HCT116 (cell line): ENCODE measurements around the gene CCDC80. TPM values are rescaled to one million over a fixed set of nuclear protein-coding genes. Genes with fewer than 3 reads are reported as not detected.

Source experiments
- ATAC-seq: fragments of 200-7000 bp; cut with Tn5 transposase; 2 replicates; pipeline ENCODE4 v1.9.1; 2020; ENCODE audit warnings: mild to moderate bottlenecking, moderate library complexity
- BruUV-seq: library from RNA; stranded (reverse); fragments of 400-500 nt; replicated peaks from 2 replicates; lab custom pipeline; 2021; lab: Mats Ljungman, UMichigan
- CTCF ChIA-PET: fragments of 300-600 bp; sonication (Branson Sonifier 250); formaldehyde crosslinking; loops from one replicate; lab custom pipeline; 2021; ENCODE audit warnings: antibody characterized with exemption; lab: Charles Lee
- POLR2A ChIA-PET: fragments of 300-600, 350-600 bp; sonication (Branson Sonifier 250); formaldehyde crosslinking; loops from one replicate; lab custom pipeline; 2021; ENCODE audit warnings: antibody characterized with exemption; lab: Charles Lee
- RAD21 ChIA-PET, 2 experiments: fragments of 300-600 bp; sonication (Branson Sonifier 250); formaldehyde crosslinking; loops; one replicate each; lab custom pipeline; 2023; ENCODE audit warnings: low total read pairs in 2 of 2; ENCODE audit not compliant: uncharacterized antibody in 2 of 2, unreplicated experiment in 2 of 2, low non-redundant PET in 1 of 2; lab: Charles Lee
- DNase-seq: peaks from one replicate; pipeline ENCODE4 v3.0.0-alpha.2; 2010; ENCODE audit warnings: low read depth, low spot score
- H2AFZ ChIP-seq: fragments of 200-600 bp; shearing (Covaris generic), sonication (generic); 2 replicates; pipeline ENCODE4 v1.6.1; 2017; ENCODE audit warnings: low read depth, mixed run types, mixed read lengths, antibody characterized with exemption, low read length; ENCODE audit not compliant: poor library complexity, severe bottlenecking
- H3K27ac ChIP-seq: 2 replicates; pipeline ENCODE4 v1.5.1; 2012; ENCODE audit warnings: low read depth, low read length
- H3K27me3 ChIP-seq: fragments of 200-600 bp; sonication (generic); 2 replicates; pipeline ENCODE4 v1.6.1; 2016; ENCODE audit warnings: mixed run types, low read length, mixed read lengths; ENCODE audit not compliant: insufficient read depth
- H3K36me3 ChIP-seq, 2 experiments: fragments of 200-500 bp in 1 of 2; fragments of 200-600 bp in 1 of 2; sonication (Bioruptor generic) in 1 of 2; sonication (generic) in 1 of 2; 2 replicates each; pipeline versions ENCODE4 v1.5.1 to v1.6.1; 2014 to 2016; ENCODE audit warnings: low read length in 2 of 2, inconsistent platforms in 1 of 2, mixed read lengths in 1 of 2, mixed run types in 1 of 2; ENCODE audit not compliant: insufficient read depth in 2 of 2, control insufficient read depth in 1 of 2
- H3K4me1 ChIP-seq, 2 experiments: fragments of 200-600 bp in 1 of 2; sonication (generic) in 1 of 2; 2 replicates each; pipeline versions ENCODE4 v1.5.1 to v1.6.1; 2012 to 2017; ENCODE audit warnings: low read length in 2 of 2, inconsistent platforms in 1 of 2, mild to moderate bottlenecking in 1 of 2, mixed read lengths in 1 of 2, mixed run types in 1 of 2, moderate library complexity in 1 of 2; ENCODE audit not compliant: insufficient read depth in 2 of 2, control insufficient read depth in 1 of 2
- H3K4me2 ChIP-seq: fragments of 200-600 bp; sonication (generic); 2 replicates; pipeline ENCODE4 v1.6.1; 2017; ENCODE audit warnings: mixed run types, low read length, mixed read lengths
- H3K4me3 ChIP-seq, 2 experiments: fragments of 200-600 bp in 1 of 2; sonication (generic) in 1 of 2; replicated peaks in 1 of 2; 2 replicates each; pipeline ENCODE4 v1.5.1; 2011 to 2016; ENCODE audit warnings: low read length in 2 of 2, control low read depth in 1 of 2, low read depth in 1 of 2, mild to moderate bottlenecking in 1 of 2, mixed read lengths in 1 of 2, mixed run types in 1 of 2
- H3K79me2 ChIP-seq: fragments of 200-600 bp; sonication (generic); 2 replicates; pipeline ENCODE4 v1.6.1; 2017; ENCODE audit warnings: mild to moderate bottlenecking, mixed run types, low read length, moderate library complexity, mixed read lengths; ENCODE audit not compliant: insufficient read depth
- H3K9ac ChIP-seq: fragments of 200-600 bp; sonication (generic); 2 replicates; pipeline ENCODE4 v1.6.1; 2016; ENCODE audit warnings: low read length, mixed read lengths
- H3K9me2 ChIP-seq: fragments of 200-600 bp; sonication (generic), shearing (Covaris generic); 2 replicates; pipeline ENCODE4 v1.6.1; 2017; ENCODE audit warnings: mixed run types, mild to moderate bottlenecking, moderate library complexity; ENCODE audit not compliant: insufficient read depth
- H3K9me3 ChIP-seq, 2 experiments: fragments of 200-500 bp in 1 of 2; fragments of 200-600 bp in 1 of 2; sonication (Bioruptor generic) in 1 of 2; sonication (generic) in 1 of 2; 2 replicates each; pipeline ENCODE4 v1.6.1; 2014 to 2017; ENCODE audit warnings: low read length in 2 of 2, mixed read lengths in 2 of 2, inconsistent platforms in 1 of 2, low read depth in 1 of 2, mild to moderate bottlenecking in 1 of 2, mixed run types in 1 of 2, moderate library complexity in 1 of 2; ENCODE audit not compliant: control insufficient read depth in 1 of 2, insufficient read depth in 1 of 2
- H4K20me1 ChIP-seq: fragments of 200-600 bp; sonication (generic), shearing (Covaris generic); 2 replicates; pipeline ENCODE4 v1.6.1; 2017; ENCODE audit warnings: mixed run types, mild to moderate bottlenecking, moderate library complexity; ENCODE audit not compliant: insufficient read depth
- CBX3 ChIP-seq: IDR thresholded peaks from 2 replicates; pipeline ENCODE4 v1.6.1; 2012; ENCODE audit warnings: low read depth
- CEBPB ChIP-seq: IDR thresholded peaks from 2 replicates; pipeline ENCODE4 v1.6.1; 2012; ENCODE audit warnings: low read depth
- CTCF ChIP-seq, 3 experiments: fragments of 200-600 bp in 1 of 3; sonication (generic) in 1 of 3; IDR thresholded peaks in 2 of 3; conservative IDR thresholded peaks in 1 of 3; 2 replicates each; pipeline ENCODE4 v1.5.1; 2012 to 2017; ENCODE audit warnings: low read depth in 2 of 3, low read length in 2 of 3, antibody characterized with exemption in 1 of 3, borderline replicate concordance in 1 of 3, control low read depth in 1 of 3, mild to moderate bottlenecking in 1 of 3, mixed read lengths in 1 of 3, mixed run types in 1 of 3, moderate library complexity in 1 of 3; ENCODE audit not compliant: insufficient read depth in 1 of 3
- ELF1 ChIP-seq: IDR thresholded peaks from 2 replicates; pipeline ENCODE4 v1.6.1; 2012; ENCODE audit warnings: low read depth, borderline replicate concordance
- EZH2 ChIP-seq: fragments of 200-600 bp; sonication (generic); IDR thresholded peaks from 2 replicates; pipeline ENCODE4 v1.6.1; 2017; ENCODE audit warnings: antibody characterized with exemption, mixed run types
- EZH2phosphoT487 ChIP-seq: fragments of 200-600 bp; IDR thresholded peaks from 2 replicates; pipeline ENCODE4 v1.6.1; 2018; ENCODE audit warnings: antibody characterized with exemption, borderline replicate concordance
- JUND ChIP-seq: IDR thresholded peaks from 2 replicates; pipeline ENCODE4 v1.6.1; 2012
- POLR2A ChIP-seq: IDR thresholded peaks from 2 replicates; pipeline ENCODE4 v1.7.0; 2011; ENCODE audit warnings: borderline replicate concordance; ENCODE audit not compliant: insufficient read depth, insufficient read length; ENCODE audit errors: extremely low read depth
- RAD21 ChIP-seq: IDR thresholded peaks from 2 replicates; pipeline ENCODE4 v1.6.1; 2012; ENCODE audit warnings: low read depth, mild to moderate bottlenecking
- SIN3A ChIP-seq: IDR thresholded peaks from 2 replicates; pipeline ENCODE4 v1.6.1; 2012; ENCODE audit warnings: low read depth
- SP1 ChIP-seq: IDR thresholded peaks from 2 replicates; pipeline ENCODE4 v1.6.1; 2012; ENCODE audit warnings: low read depth
- SRF ChIP-seq: IDR thresholded peaks from 2 replicates; pipeline ENCODE4 v1.6.1; 2012; ENCODE audit warnings: low read depth
- TCF7L2 ChIP-seq: IDR thresholded peaks from 2 replicates; pipeline ENCODE4 v1.7.0; 2011; ENCODE audit warnings: borderline replicate concordance, inconsistent platforms; ENCODE audit not compliant: insufficient read depth, insufficient read length; ENCODE audit errors: extremely low read depth
- ZFX ChIP-seq: fragments of 450-650 bp; IDR thresholded peaks from 2 replicates; pipeline ENCODE4 v1.6.1; 2017
- ZNF274 ChIP-seq: fragments of 200-500 bp; sonication (Bioruptor generic); IDR thresholded peaks from 2 replicates; pipeline ENCODE4 v1.6.1; 2014; ENCODE audit warnings: mild to moderate bottlenecking, low read depth, low read length, inconsistent platforms
- intact Hi-C: fragments of 100-400 bp; cut with micrococcal nuclease; formaldehyde crosslinking; loops from 2 replicates; pipeline ENCODE4 v1.10.0; 2022
- total RNA-seq: library from RNA; stranded (reverse); gene quantifications from one replicate; pipeline ENCODE4 v1.2.1, GENCODE V29; 2021; ENCODE audit not compliant: unreplicated experiment
- TF ChIP-seq, protein P1 (sequence below): IDR thresholded peaks from 2 replicates; pipeline ENCODE4 v1.6.1; 2012
- TF ChIP-seq, protein P2 (sequence below): IDR thresholded peaks from 2 replicates; pipeline ENCODE4 v1.6.1; 2012

Gene CCDC80
- total RNA-seq, 1 experiment from 2014 or later: 1.7 TPM

DNA sequence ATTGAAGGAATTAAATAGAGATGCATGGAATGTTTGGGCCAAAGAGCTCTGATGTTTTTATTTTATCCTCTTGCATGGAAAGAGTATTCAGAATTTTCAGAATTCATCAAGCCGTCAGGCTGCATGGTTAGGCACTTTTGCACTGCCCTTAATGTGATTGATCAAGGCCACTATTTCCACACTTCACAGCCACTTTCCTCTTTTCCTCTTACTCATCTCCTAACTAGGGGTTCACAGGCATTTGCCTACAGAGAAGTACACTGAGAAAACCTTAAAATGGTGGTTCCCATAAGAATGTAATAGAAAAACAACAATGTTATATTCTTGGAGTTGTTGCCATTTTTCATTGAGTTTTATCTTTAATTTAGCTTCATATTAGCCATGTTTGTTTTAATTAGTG lies 68.2 kb downstream of the CCDC80 start:
- ChIA-PET POLR2A (no interaction called here), CTCF (no interaction called here), RAD21 (no interaction called here)
- no peaks in the 10 kb centered on the region for H4K20me1 ChIP-seq
- no peaks in the 10 kb centered on the region for H3K79me2 ChIP-seq
- no peaks in the 10 kb centered on the region for H3K9me2 ChIP-seq
- peaks cover 0 to 2% of the 10 kb centered on the region in 2 experiments; a peak in 1 of 4 replicates for H3K36me3 ChIP-seq
- no peak overlapping the region for H2AFZ ChIP-seq
- no peak overlapping the region for H3K4me2 ChIP-seq
- DNase-seq (no peak), ATAC-seq (no peak)
- BruUV-seq: no TSS peak
- H3K27ac ChIP-seq: no peak overlapping the region
- no peaks in the 10 kb centered on the region for H3K9me3 ChIP-seq
- no peak for TF ChIP-seq EZH2phosphoT487
- no peak for TF ChIP-seq ELF1
- TF ChIP-seq, protein P1, sequence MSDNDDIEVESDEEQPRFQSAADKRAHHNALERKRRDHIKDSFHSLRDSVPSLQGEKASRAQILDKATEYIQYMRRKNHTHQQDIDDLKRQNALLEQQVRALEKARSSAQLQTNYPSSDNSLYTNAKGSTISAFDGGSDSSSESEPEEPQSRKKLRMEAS: no peak
- TF ChIP-seq TCF7L2: no peak
- no peak for TF ChIP-seq ZNF274
- TF ChIP-seq RAD21: no peak
- TF ChIP-seq, protein P2, sequence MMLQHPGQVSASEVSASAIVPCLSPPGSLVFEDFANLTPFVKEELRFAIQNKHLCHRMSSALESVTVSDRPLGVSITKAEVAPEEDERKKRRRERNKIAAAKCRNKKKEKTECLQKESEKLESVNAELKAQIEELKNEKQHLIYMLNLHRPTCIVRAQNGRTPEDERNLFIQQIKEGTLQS: no peak
- no peak for TF ChIP-seq EZH2
- no peak for TF ChIP-seq SP1
- TF ChIP-seq SIN3A: no peak
- no peak for TF ChIP-seq CTCF (IDR thresholded peaks at IDR 0.05 in 2 of 3, conservative IDR thresholded peaks at IDR 0.05 in 1 of 3; ENCODE audit: borderline replicate concordance in 1 of 3, insufficient read depth in 1 of 3, low read depth in 2 of 3, low read length in 2 of 3)
- no peak for TF ChIP-seq SRF
- TF ChIP-seq CBX3: no peak
- TF ChIP-seq ZFX: no peak
- TF ChIP-seq POLR2A: no peak
- no peak for TF ChIP-seq JUND
- no peak for TF ChIP-seq CEBPB
- H3K4me1 ChIP-seq: peaks cover 0 to 7% of the 10 kb centered on the region in 2 experiments; a peak in 1 of 4 replicates
- no peak overlapping the region for H3K4me3 ChIP-seq
- no peaks in the 10 kb centered on the region for H3K27me3 ChIP-seq
- intact Hi-C loops: no loop called here
- no peak overlapping the region for H3K9ac ChIP-seq
